K562 (cell line): ENCODE results near the gene AKR1C3. TPM values are rescaled to one million over a fixed set of nuclear protein-coding genes. Genes with fewer than 3 reads are reported as not detected.

Experiments
- ATAC-seq: fragments of 200-7000 bp; cut with Tn5 transposase; 3 replicates; pipeline ENCODE4 v1.9.1; 2020; ENCODE audit warnings: moderate library complexity
- BruUV-seq: library from RNA; stranded (reverse); fragments of 400-500 nt; replicated peaks from 2 replicates; lab custom pipeline; 2021; lab: Mats Ljungman, UMichigan
- CTCF ChIA-PET: fragments of 300-600 bp; formaldehyde crosslinking; extraction: SDS; loops from one replicate; lab custom pipeline; 2021; ENCODE audit warnings: low intra/inter-chr PET ratio; lab: Yijun Ruan, JAX
- POLR2A ChIA-PET: fragments of 300-600, 350-650 bp; sonication (Branson Sonifier 250); formaldehyde crosslinking; extraction: SDS; loops from one replicate; lab custom pipeline; 2021; ENCODE audit warnings: antibody characterized with exemption, inconsistent platforms; lab: Yijun Ruan, JAX
- DNase-seq, 4 experiments: peaks; one replicate each; pipeline versions ENCODE4 v3.0.0 to v3.0.0-alpha.2; 2011 to 2018; ENCODE audit warnings: low spot score in 3 of 4, mixed read lengths in 3 of 4; ENCODE audit errors: extremely low read depth in 1 of 4
- FAIRE-seq: peaks from 2 replicates; lab custom pipeline; 2011; peaks lifted over from hg19 to GRCh38; lab: Jason Lieb, UNC
- H2AFZ ChIP-seq: 2 replicates; pipeline ENCODE4 v1.6.0; 2011; ENCODE audit warnings: low read depth, low read length, control low read depth, inconsistent platforms
- H3K27ac ChIP-seq: fragments of 200-600 bp; 3 replicates; pipeline ENCODE4 v1.8.0; 2011; ENCODE audit warnings: low read depth, mild to moderate bottlenecking, control low read depth, inconsistent platforms, low read length, moderate library complexity, mixed read lengths; ENCODE audit errors: extremely low read depth
- H3K27me3 ChIP-seq, 2 experiments: fragments of 300-600 bp in 1 of 2; 2 replicates in 1 of 2; 3 replicates in 1 of 2; pipeline versions ENCODE4 v1.6.0 to v1.8.0; 2011; ENCODE audit warnings: inconsistent platforms in 2 of 2, low read length in 2 of 2, mild to moderate bottlenecking in 1 of 2, mixed read lengths in 1 of 2, moderate library complexity in 1 of 2; ENCODE audit not compliant: control insufficient read depth in 2 of 2, insufficient read depth in 2 of 2
- H3K36me3 ChIP-seq: fragments of 300-600 bp; 3 replicates; pipeline ENCODE4 v1.8.0; 2011; ENCODE audit warnings: mild to moderate bottlenecking, low read length, inconsistent platforms; ENCODE audit not compliant: control insufficient read depth, insufficient read depth
- H3K4me1 ChIP-seq, 2 experiments: fragments of 200-600 bp in 1 of 2; replicated peaks in 1 of 2; 2 replicates in 1 of 2; 3 replicates in 1 of 2; pipeline versions ENCODE4 v1.5.1 to v1.8.0; 2011; ENCODE audit warnings: inconsistent platforms in 2 of 2, low read length in 2 of 2, mild to moderate bottlenecking in 1 of 2, mixed read lengths in 1 of 2, moderate library complexity in 1 of 2; ENCODE audit not compliant: control insufficient read depth in 2 of 2, insufficient read depth in 2 of 2
- H3K4me2 ChIP-seq: 2 replicates; pipeline ENCODE4 v1.6.1; 2011; ENCODE audit warnings: low read length, control low read depth, inconsistent platforms, mixed read lengths; ENCODE audit not compliant: insufficient read depth
- H3K4me3 ChIP-seq: fragments of 200-600 bp; sonication (generic), shearing (Covaris generic); 2 replicates; pipeline ENCODE4 v1.5.1; 2016; ENCODE audit warnings: control low read depth, inconsistent platforms
- H3K79me2 ChIP-seq: fragments of 200-600 bp; 3 replicates; pipeline ENCODE4 v1.8.0; 2011; ENCODE audit warnings: low read length, inconsistent platforms; ENCODE audit not compliant: control insufficient read depth, insufficient read depth
- H3K9ac ChIP-seq, 2 experiments: 2 replicates each; pipeline versions ENCODE4 v1.6.0 to v1.6.1; 2011; ENCODE audit warnings: low read depth in 2 of 2, low read length in 2 of 2, control low read depth in 1 of 2, inconsistent platforms in 1 of 2, mild to moderate bottlenecking in 1 of 2, mixed read lengths in 1 of 2; ENCODE audit not compliant: insufficient read depth in 1 of 2
- H3K9me1 ChIP-seq: one replicate; pipeline ENCODE4 v1.6.0; 2011; ENCODE audit warnings: inconsistent platforms, mild to moderate bottlenecking, low read length, moderate library complexity; ENCODE audit not compliant: control insufficient read depth, insufficient read depth
- H3K9me3 ChIP-seq: replicated peaks from 2 replicates; pipeline ENCODE4 v1.5.1; 2011; ENCODE audit warnings: low read depth, low read length, inconsistent platforms; ENCODE audit not compliant: control insufficient read depth, insufficient read depth
- H4K20me1 ChIP-seq: replicated peaks from 2 replicates; pipeline ENCODE4 v1.6.1; 2011; ENCODE audit warnings: low read length, inconsistent platforms, mixed read lengths; ENCODE audit not compliant: control insufficient read depth, insufficient read depth
- FOXK2 ChIP-seq, 2 experiments: fragments of 450-650 bp; IDR thresholded peaks in 1 of 2; conservative IDR thresholded peaks in 1 of 2; 2 replicates each; pipeline ENCODE4 v1.6.1; 2016; ENCODE audit warnings: low read depth in 2 of 2, mild to moderate bottlenecking in 1 of 2
- HNRNPLL ChIP-seq: fragments of 200-400 bp; formaldehyde crosslinking; IDR thresholded peaks from 2 replicates; pipeline ENCODE4 v1.6.1; 2017; ENCODE audit warnings: low read length, low read depth, mild to moderate bottlenecking; ENCODE audit not compliant: poor library complexity, severe bottlenecking
- JUND ChIP-seq, 2 experiments: IDR thresholded peaks; 2 replicates in 1 of 2; 3 replicates in 1 of 2; pipeline ENCODE4 v1.6.1; 2011; ENCODE audit warnings: borderline replicate concordance in 2 of 2, low read depth in 2 of 2, low read length in 2 of 2, improper control_type of control experiment in 1 of 2, missing biosample characterization in 1 of 2, missing genetic modification characterization in 1 of 2, missing genetic modification reagents in 1 of 2
- NR2C1 ChIP-seq, 2 experiments: fragments of 450-650 bp; IDR thresholded peaks; 2 replicates each; pipeline ENCODE4 v1.6.1; 2017; ENCODE audit warnings: mild to moderate bottlenecking in 2 of 2, antibody characterized with exemption in 1 of 2, inconsistent platforms in 1 of 2, missing compliant biosample characterization in 1 of 2, missing genetic modification characterization in 1 of 2
- PHF8 ChIP-seq: fragments of 200-600 bp; sonication (generic); IDR thresholded peaks from 2 replicates; pipeline ENCODE4 v1.6.1; 2012; ENCODE audit warnings: mixed run types, mild to moderate bottlenecking, inconsistent platforms, low read length, moderate library complexity, borderline replicate concordance
- ZC3H4 ChIP-seq: sonication (generic); formaldehyde crosslinking; IDR thresholded peaks from 2 replicates; pipeline ENCODE4 v1.9.0; 2021; ENCODE audit warnings: missing genetic modification reagents, borderline replicate concordance
- ZNF184 ChIP-seq: sonication (generic); formaldehyde crosslinking; IDR thresholded peaks from 2 replicates; pipeline ENCODE4 v1.5.0; 2020; ENCODE audit warnings: missing genetic modification reagents
- ZNF224 ChIP-seq: sonication (generic); formaldehyde crosslinking; IDR thresholded peaks from 2 replicates; pipeline ENCODE4 v1.8.0; 2022; ENCODE audit warnings: mild to moderate bottlenecking, missing genetic modification reagents
- ZNF3 ChIP-seq: fragments of 250-450 bp; sonication (Bioruptor Pico); IDR thresholded peaks from 2 replicates; pipeline ENCODE4 v1.5.0; 2021; ENCODE audit warnings: mild to moderate bottlenecking, moderate library complexity
- ZNF583 ChIP-seq: fragments of 250-450 bp; sonication (Bioruptor Pico); IDR thresholded peaks from 2 replicates; pipeline ENCODE4 v1.4.0; 2020
- ZZZ3 ChIP-seq: fragments of 450-650 bp; IDR thresholded peaks from 2 replicates; pipeline ENCODE4 v1.6.1; 2016; ENCODE audit warnings: antibody characterized with exemption, mild to moderate bottlenecking, moderate library complexity
- in situ Hi-C: fragments of 300-500 bp; cut with MboI; formaldehyde crosslinking; loops from 4 replicates; pipeline ENCODE4 v1.15.0; 2018; ENCODE audit warnings: inconsistent platforms, mixed read lengths
- intact Hi-C: fragments of 100-400 bp; cut with micrococcal nuclease; formaldehyde crosslinking; loops from 2 replicates; pipeline ENCODE4 v1.14.2; 2022
- polyA plus RNA-seq, 8 experiments: library from polyadenylated mRNA; depleted of rRNA in 4 of 8; stranded (reverse) in 5 of 8; unstranded in 3 of 8; fragments of >200 nt; fragmentation: Nextera tagmentation in 2 of 8; fragmentation: Illumina TruSeq in 1 of 8; extraction: Ambion mirVana in 2 of 8; extraction: Trizol in 1 of 8; gene quantifications; 2 replicates each; pipeline versions ENCODE4 v1.2.1 to v1.2.3, GENCODE V29; 2011 to 2014; ENCODE audit warnings: inconsistent platforms in 1 of 8, missing spikeins in 1 of 8
- total RNA-seq, 7 experiments: library from RNA; depleted of rRNA in 6 of 7; stranded (reverse); fragments of >200 nt in 6 of 7; fragmentation: Illumina TruSeq in 2 of 7; extraction: Trizol in 2 of 7; gene quantifications; 2 replicates each; pipeline versions ENCODE4 v1.2.1 to v1.2.3, GENCODE V29; 2011 to 2021; ENCODE audit warnings: low replicate concordance in 1 of 7
- TF ChIP-seq, protein P1 (sequence below): fragments of 250-450 bp; sonication (Bioruptor Pico); IDR thresholded peaks from 2 replicates; pipeline ENCODE4 v1.8.0; 2022; ENCODE audit warnings: moderate library complexity, mild to moderate bottlenecking, inconsistent platforms
- TF ChIP-seq, protein P2 (sequence below): fragments of 450-650 bp; formaldehyde crosslinking; IDR thresholded peaks from 2 replicates; pipeline ENCODE4 v1.4.0; 2020; ENCODE audit warnings: mild to moderate bottlenecking
- TF ChIP-seq, protein P3 (sequence below): sonication (generic); formaldehyde crosslinking; IDR thresholded peaks from 2 replicates; pipeline ENCODE4 v1.9.0; 2022; ENCODE audit warnings: mild to moderate bottlenecking, missing genetic modification reagents
- TF ChIP-seq, protein P4 (sequence below): sonication (generic); formaldehyde crosslinking; IDR thresholded peaks from 2 replicates; pipeline ENCODE4 v1.8.0; 2022; ENCODE audit warnings: mild to moderate bottlenecking, missing genetic modification reagents

Gene AKR1C3
- total and polyA plus RNA-seq, 9 of the 15 experiments (the other 6 are each of a cell fraction or from before 2014, with no cell fraction given): 4.6 to 20.4 (median 10.1) TPM

DNA sequence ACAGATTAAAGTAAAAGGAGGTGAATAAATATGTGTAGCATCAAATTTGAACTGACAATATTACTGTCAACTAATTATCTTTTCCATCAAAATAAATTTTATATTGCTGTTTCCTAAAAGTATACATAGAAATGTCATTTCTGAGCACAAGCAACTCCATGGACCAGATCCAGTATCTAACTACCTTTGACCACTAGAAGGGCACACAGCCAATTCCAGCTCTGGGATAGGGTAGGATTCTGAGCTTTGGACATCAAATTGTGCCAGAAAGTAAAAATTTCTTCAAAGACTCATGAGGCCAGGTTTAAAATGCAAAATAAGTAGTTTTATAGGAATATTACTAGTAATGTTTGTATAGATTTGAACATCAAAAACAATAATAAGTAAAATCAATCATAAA is 29.7 kb downstream of the AKR1C3 start:
- Histone ChIP-seq H3K79me2 (no peaks in the 10 kb centered on the region), H2AFZ (no peak overlapping the region), H3K4me2 (no peak overlapping the region), H3K36me3 (no peaks in the 10 kb centered on the region), H3K9me3 (peaks cover 2% of the 10 kb centered on the region; the same call in 1 of the 2 replicates), H3K9me1 (no peaks in the 10 kb centered on the region), H3K4me3 (no peak overlapping the region), H4K20me1 (no peaks in the 10 kb centered on the region), H3K4me1 (no peaks in the 10 kb centered on the region), H3K27ac (no peak overlapping the region), H3K27me3 (no peaks in the 10 kb centered on the region), H3K9ac (no peak overlapping the region)
- ATAC-seq (no peak), FAIRE-seq (no peak), DNase-seq (no peak)
- TF ChIP-seq ZNF224 (CRISPR knock-in tag): no peak
- TF ChIP-seq ZC3H4 (CRISPR knock-in tag): no peak
- TF ChIP-seq, protein P1, sequence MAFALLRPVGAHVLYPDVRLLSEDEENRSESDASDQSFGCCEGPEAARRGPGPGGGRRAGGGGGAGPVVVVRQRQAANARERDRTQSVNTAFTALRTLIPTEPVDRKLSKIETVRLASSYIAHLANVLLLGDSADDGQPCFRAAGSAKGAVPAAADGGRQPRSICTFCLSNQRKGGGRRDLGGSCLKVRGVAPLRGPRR: no peak
- TF ChIP-seq, protein P2, sequence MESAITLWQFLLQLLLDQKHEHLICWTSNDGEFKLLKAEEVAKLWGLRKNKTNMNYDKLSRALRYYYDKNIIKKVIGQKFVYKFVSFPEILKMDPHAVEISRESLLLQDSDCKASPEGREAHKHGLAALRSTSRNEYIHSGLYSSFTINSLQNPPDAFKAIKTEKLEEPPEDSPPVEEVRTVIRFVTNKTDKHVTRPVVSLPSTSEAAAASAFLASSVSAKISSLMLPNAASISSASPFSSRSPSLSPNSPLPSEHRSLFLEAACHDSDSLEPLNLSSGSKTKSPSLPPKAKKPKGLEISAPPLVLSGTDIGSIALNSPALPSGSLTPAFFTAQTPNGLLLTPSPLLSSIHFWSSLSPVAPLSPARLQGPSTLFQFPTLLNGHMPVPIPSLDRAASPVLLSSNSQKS (CRISPR knock-in tag): no peak
- TF ChIP-seq HNRNPLL: no peak
- TF ChIP-seq NR2C1 (IDR thresholded peaks at IDR 0.05): no peak
- TF ChIP-seq NR2C1 (tag; IDR thresholded peaks at IDR 0.05): no peak
- TF ChIP-seq ZNF184 (CRISPR knock-in tag): no peak
- TF ChIP-seq, protein P3, sequence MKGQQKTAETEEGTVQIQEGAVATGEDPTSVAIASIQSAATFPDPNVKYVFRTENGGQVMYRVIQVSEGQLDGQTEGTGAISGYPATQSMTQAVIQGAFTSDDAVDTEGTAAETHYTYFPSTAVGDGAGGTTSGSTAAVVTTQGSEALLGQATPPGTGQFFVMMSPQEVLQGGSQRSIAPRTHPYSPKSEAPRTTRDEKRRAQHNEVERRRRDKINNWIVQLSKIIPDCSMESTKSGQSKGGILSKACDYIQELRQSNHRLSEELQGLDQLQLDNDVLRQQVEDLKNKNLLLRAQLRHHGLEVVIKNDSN (CRISPR knock-in tag): no peak
- TF ChIP-seq ZNF583 (CRISPR knock-in tag): no peak
- TF ChIP-seq PHF8: no peak
- TF ChIP-seq JUND (IDR thresholded peaks at IDR 0.05; ENCODE audit: borderline replicate concordance, low read depth, low read length): no peak
- no peak for TF ChIP-seq JUND (tag; IDR thresholded peaks at IDR 0.05; ENCODE audit: borderline replicate concordance, low read depth, low read length)
- no peak for TF ChIP-seq ZNF3 (CRISPR knock-in tag)
- no peak for TF ChIP-seq ZZZ3
- no peak for TF ChIP-seq FOXK2 (conservative IDR thresholded peaks at IDR 0.05 in 1 of 2, IDR thresholded peaks at IDR 0.05 in 1 of 2; ENCODE audit: low read depth in 2 of 2)
- TF ChIP-seq, protein P4, sequence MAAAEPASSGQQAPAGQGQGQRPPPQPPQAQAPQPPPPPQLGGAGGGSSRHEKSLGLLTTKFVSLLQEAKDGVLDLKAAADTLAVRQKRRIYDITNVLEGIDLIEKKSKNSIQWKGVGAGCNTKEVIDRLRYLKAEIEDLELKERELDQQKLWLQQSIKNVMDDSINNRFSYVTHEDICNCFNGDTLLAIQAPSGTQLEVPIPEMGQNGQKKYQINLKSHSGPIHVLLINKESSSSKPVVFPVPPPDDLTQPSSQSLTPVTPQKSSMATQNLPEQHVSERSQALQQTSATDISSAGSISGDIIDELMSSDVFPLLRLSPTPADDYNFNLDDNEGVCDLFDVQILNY (CRISPR knock-in tag): no peak
- BruUV-seq: no TSS peak
- CTCF ChIA-PET: no interaction called here
- intact Hi-C loops (no loop called here), in situ Hi-C loops (no loop called here)
- POLR2A ChIA-PET: interaction anchor here (0.5 kb wide), 1 partner anchor 63 kb away, joined by 3 read pairs; no protein-coding TSS in a partner anchor
